ENCODE measurements around the gene TPRN.

TPRN gene

GRCh38 chr9:137168904-137169856 is 31.4 kb downstream of the TPRN start:
- peak; percentile 15 to 52 for DNase-seq
- H3K79me1 ChIP-seq (ENCODE audit: low read length): no peaks in the 10 kb centered on the region
- no peak overlapping the region for H2BK12ac ChIP-seq (ENCODE audit: low read length)

DNA sequence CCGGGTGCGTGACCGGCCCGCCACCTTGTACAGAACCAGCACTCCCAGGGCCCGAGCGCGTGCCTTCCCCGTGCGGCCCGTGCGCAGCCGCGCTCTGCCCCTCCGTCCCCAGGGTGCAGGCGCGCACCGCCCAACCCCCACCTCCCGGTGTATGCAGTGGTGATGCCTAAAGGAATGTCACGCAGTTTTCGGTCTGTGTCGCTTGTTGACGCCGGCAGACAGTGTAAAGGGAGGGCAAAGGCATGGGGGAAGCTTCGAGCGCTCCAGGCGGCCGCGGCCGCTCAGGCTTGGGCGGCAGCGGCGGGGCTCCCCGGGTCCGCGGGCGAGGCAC is 32.0 kb downstream of the TPRN start:
- peak overlapping the region; percentile 52 for H3K4me3 ChIP-seq (ENCODE audit: low read depth, low read length)
- peaks cover 62% of the 10 kb centered on the region for H3K27me3 ChIP-seq (ENCODE audit: insufficient read depth, low read length)
- H4K8ac ChIP-seq (ENCODE audit: low read depth, low read length): no peak overlapping the region
- no peak overlapping the region for H4K91ac ChIP-seq (ENCODE audit: low read depth, low read length)
- H3K9me3 ChIP-seq (ENCODE audit: insufficient read depth, low read depth, low read length): peaks cover 6% of the 10 kb centered on the region
- H2BK5ac ChIP-seq (ENCODE audit: low read depth, low read length, poor library complexity): no peak overlapping the region
- no peak overlapping the region for H2BK12ac ChIP-seq (ENCODE audit: low read length)
- no CpG with 5 or more reads among the region's 36 CpGs for WGBS (ENCODE audit: extremely low coverage, insufficient coverage, insufficient read length)
- no peak overlapping the region for H3K18ac ChIP-seq (ENCODE audit: low read length)
- no peak overlapping the region for H2AK5ac ChIP-seq (ENCODE audit: low read length)
- H3K4me1 ChIP-seq (ENCODE audit: control insufficient read depth in 1 of 2, insufficient read depth in 2 of 2, low read length in 2 of 2): peaks cover 0 to 11% of the 10 kb centered on the region in 2 experiments
- H3K4me2 ChIP-seq (ENCODE audit: low read length): peak overlapping the region; percentile 65
- no peak overlapping the region for H2BK120ac ChIP-seq (ENCODE audit: insufficient read depth, low read length, poor library complexity)
- no peak overlapping the region for H3K14ac ChIP-seq (ENCODE audit: low read length)
- no peaks in the 10 kb centered on the region for H3K79me2 ChIP-seq (ENCODE audit: control insufficient read depth, insufficient read depth, low read length, poor library complexity)
- H4K12ac ChIP-seq (ENCODE audit: low read depth, low read length): no peak overlapping the region
- H2AFZ ChIP-seq (ENCODE audit: insufficient read depth, low read length, poor library complexity): no peak overlapping the region
- no peak for DNase-seq
- H3K36me3 ChIP-seq (ENCODE audit: control insufficient read depth in 1 of 2, insufficient read depth in 2 of 2, low read length in 2 of 2): no peaks in the 10 kb centered on the region
- H3K9ac ChIP-seq (ENCODE audit: low read length): no peak overlapping the region
- no peak overlapping the region for H3K23ac ChIP-seq (ENCODE audit: low read length)
- H3K79me1 ChIP-seq (ENCODE audit: low read length): no peaks in the 10 kb centered on the region
- no peak overlapping the region for H3K4ac ChIP-seq (ENCODE audit: low read depth, low read length)
- no peak overlapping the region for H3K27ac ChIP-seq (ENCODE audit: low read depth, low read length)

More at GRCh38 chr9:137168904-137169856, 31.4 kb downstream of the TPRN start:
- Histone ChIP-seq H3K4me1 (ENCODE audit: control insufficient read depth in 1 of 2, insufficient read depth in 2 of 2, low read length in 2 of 2) (peaks cover 0 to 11% of the 10 kb centered on the region in 2 experiments), H3K4me3 (ENCODE audit: low read depth, low read length) (peak overlapping the region; percentile 52), H4K12ac (ENCODE audit: low read depth, low read length) (no peak overlapping the region), H3K79me2 (ENCODE audit: control insufficient read depth, insufficient read depth, low read length, poor library complexity) (no peaks in the 10 kb centered on the region), H4K91ac (ENCODE audit: low read depth, low read length) (no peak overlapping the region), H3K18ac (ENCODE audit: low read length) (no peak overlapping the region), H3K23ac (ENCODE audit: low read length) (no peak overlapping the region), H2BK5ac (ENCODE audit: low read depth, low read length, poor library complexity) (no peak overlapping the region), H3K9me3 (ENCODE audit: insufficient read depth, low read depth, low read length) (peaks cover 6% of the 10 kb centered on the region), H2AK5ac (ENCODE audit: low read length) (no peak overlapping the region), H2AFZ (ENCODE audit: insufficient read depth, low read length, poor library complexity) (no peak overlapping the region), H3K27me3 (ENCODE audit: insufficient read depth, low read length) (peaks cover 57% of the 10 kb centered on the region), H3K4me2 (ENCODE audit: low read length) (peak overlapping the region; percentile 65), H3K14ac (ENCODE audit: low read length) (no peak overlapping the region), H3K27ac (ENCODE audit: low read depth, low read length) (no peak overlapping the region), H3K9ac (ENCODE audit: low read length) (no peak overlapping the region), H4K8ac (ENCODE audit: low read depth, low read length) (no peak overlapping the region), H2BK120ac (ENCODE audit: insufficient read depth, low read length, poor library complexity) (no peak overlapping the region), H3K4ac (ENCODE audit: low read depth, low read length) (no peak overlapping the region), H3K36me3 (ENCODE audit: control insufficient read depth in 1 of 2, insufficient read depth in 2 of 2, low read length in 2 of 2) (no peaks in the 10 kb centered on the region)
- WGBS (ENCODE audit: extremely low coverage, insufficient coverage, insufficient read length): no CpG with 5 or more reads among the region's 124 CpGs

- peaks cover 6% of the 10 kb centered on the region for H3K9me3 ChIP-seq (ENCODE audit: insufficient read depth, low read depth, low read length)
- no peak overlapping the region for H4K12ac ChIP-seq (ENCODE audit: low read depth, low read length)
- no peak overlapping the region for H3K4me3 ChIP-seq (ENCODE audit: low read depth, low read length)
- no peak overlapping the region for H2BK5ac ChIP-seq (ENCODE audit: low read depth, low read length, poor library complexity)
- no peaks in the 10 kb centered on the region for H3K36me3 ChIP-seq (ENCODE audit: control insufficient read depth in 1 of 2, insufficient read depth in 2 of 2, low read length in 2 of 2)
- H3K9ac ChIP-seq (ENCODE audit: low read length): no peak overlapping the region
- no peak overlapping the region for H2AK5ac ChIP-seq (ENCODE audit: low read length)
- H3K23ac ChIP-seq (ENCODE audit: low read length): no peak overlapping the region
- DNase-seq: no peak
- H3K4me1 ChIP-seq (ENCODE audit: control insufficient read depth in 1 of 2, insufficient read depth in 2 of 2, low read length in 2 of 2): peaks cover 0 to 11% of the 10 kb centered on the region in 2 experiments
- no peak overlapping the region for H3K14ac ChIP-seq (ENCODE audit: low read length)
- no peak overlapping the region for H2BK12ac ChIP-seq (ENCODE audit: low read length)
- H3K4ac ChIP-seq (ENCODE audit: low read depth, low read length): no peak overlapping the region
- no peak overlapping the region for H4K91ac ChIP-seq (ENCODE audit: low read depth, low read length)
- H3K27ac ChIP-seq (ENCODE audit: low read depth, low read length): no peak overlapping the region
- H2BK120ac ChIP-seq (ENCODE audit: insufficient read depth, low read length, poor library complexity): no peak overlapping the region
- no peak overlapping the region for H2AFZ ChIP-seq (ENCODE audit: insufficient read depth, low read length, poor library complexity)
- H3K79me1 ChIP-seq (ENCODE audit: low read length): no peaks in the 10 kb centered on the region
- H3K27me3 ChIP-seq (ENCODE audit: insufficient read depth, low read length): peaks cover 67% of the 10 kb centered on the region
- no peak overlapping the region for H3K4me2 ChIP-seq (ENCODE audit: low read length)
- H3K18ac ChIP-seq (ENCODE audit: low read length): no peak overlapping the region
- no peaks in the 10 kb centered on the region for H3K79me2 ChIP-seq (ENCODE audit: control insufficient read depth, insufficient read depth, low read length, poor library complexity)
- WGBS (ENCODE audit: extremely low coverage, insufficient coverage, insufficient read length): no CpG with 5 or more reads among the region's 57 CpGs
- no peak overlapping the region for H4K8ac ChIP-seq (ENCODE audit: low read depth, low read length)
These were observed 32.6 kb downstream of the TPRN start for GRCh38 chr9:137167747-137168572.

DNA sequence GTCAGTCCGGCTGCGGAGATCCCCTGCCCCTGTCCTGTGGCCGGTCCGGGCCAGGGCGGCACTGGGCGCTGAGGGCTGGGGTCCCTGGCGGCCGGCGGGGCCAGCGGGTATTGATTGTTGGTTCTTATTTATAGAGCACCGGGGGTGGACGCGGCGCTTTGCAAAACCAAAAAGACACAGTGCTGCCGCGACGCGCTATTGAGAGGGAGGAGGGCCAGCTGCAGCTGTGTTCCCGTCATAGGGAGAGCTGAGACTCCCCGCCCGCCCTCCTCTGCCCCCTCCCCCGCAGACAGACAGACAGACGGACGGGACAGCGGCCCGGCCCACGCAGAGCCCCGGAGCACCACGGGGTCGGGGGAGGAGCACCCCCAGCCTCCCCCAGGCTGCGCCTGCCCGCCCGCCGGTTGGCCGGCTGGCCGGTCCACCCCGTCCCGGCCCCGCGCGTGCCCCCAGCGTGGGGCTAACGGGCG is 33.2 kb downstream of the TPRN start:
- H3K14ac ChIP-seq (ENCODE audit: low read length): no peak overlapping the region
- H3K79me2 ChIP-seq (ENCODE audit: control insufficient read depth, insufficient read depth, low read length, poor library complexity): no peaks in the 10 kb centered on the region
- H3K18ac ChIP-seq (ENCODE audit: low read length): no peak overlapping the region
- no peak for DNase-seq
- no peak overlapping the region for H3K27ac ChIP-seq (ENCODE audit: low read depth, low read length)
- H2BK12ac ChIP-seq (ENCODE audit: low read length): no peak overlapping the region
- H3K9me3 ChIP-seq (ENCODE audit: insufficient read depth, low read depth, low read length): peaks cover 6% of the 10 kb centered on the region
- H2AK5ac ChIP-seq (ENCODE audit: low read length): no peak overlapping the region
- no peak overlapping the region for H3K4me3 ChIP-seq (ENCODE audit: low read depth, low read length)
- H3K4me1 ChIP-seq (ENCODE audit: control insufficient read depth in 1 of 2, insufficient read depth in 2 of 2, low read length in 2 of 2): peaks cover 0 to 11% of the 10 kb centered on the region in 2 experiments
- peaks cover 73% of the 10 kb centered on the region for H3K27me3 ChIP-seq (ENCODE audit: insufficient read depth, low read length)
- WGBS (ENCODE audit: extremely low coverage, insufficient coverage, insufficient read length): no CpG with 5 or more reads among the region's 44 CpGs
- no peak overlapping the region for H4K8ac ChIP-seq (ENCODE audit: low read depth, low read length)
- H2BK5ac ChIP-seq (ENCODE audit: low read depth, low read length, poor library complexity): no peak overlapping the region
- no peak overlapping the region for H4K12ac ChIP-seq (ENCODE audit: low read depth, low read length)
- no peak overlapping the region for H2BK120ac ChIP-seq (ENCODE audit: insufficient read depth, low read length, poor library complexity)
- no peaks in the 10 kb centered on the region for H3K36me3 ChIP-seq (ENCODE audit: control insufficient read depth in 1 of 2, insufficient read depth in 2 of 2, low read length in 2 of 2)
- H2AFZ ChIP-seq (ENCODE audit: insufficient read depth, low read length, poor library complexity): no peak overlapping the region
- no peak overlapping the region for H3K23ac ChIP-seq (ENCODE audit: low read length)
- H4K91ac ChIP-seq (ENCODE audit: low read depth, low read length): no peak overlapping the region
- no peak overlapping the region for H3K4ac ChIP-seq (ENCODE audit: low read depth, low read length)
- H3K79me1 ChIP-seq (ENCODE audit: low read length): no peaks in the 10 kb centered on the region
- H3K4me2 ChIP-seq (ENCODE audit: low read length): no peak overlapping the region
- no peak overlapping the region for H3K9ac ChIP-seq (ENCODE audit: low read length)

All from trophoblast cell (in vitro differentiated cells and primary cell).